ENCODE measurements around the gene SNRPB.

DNA sequence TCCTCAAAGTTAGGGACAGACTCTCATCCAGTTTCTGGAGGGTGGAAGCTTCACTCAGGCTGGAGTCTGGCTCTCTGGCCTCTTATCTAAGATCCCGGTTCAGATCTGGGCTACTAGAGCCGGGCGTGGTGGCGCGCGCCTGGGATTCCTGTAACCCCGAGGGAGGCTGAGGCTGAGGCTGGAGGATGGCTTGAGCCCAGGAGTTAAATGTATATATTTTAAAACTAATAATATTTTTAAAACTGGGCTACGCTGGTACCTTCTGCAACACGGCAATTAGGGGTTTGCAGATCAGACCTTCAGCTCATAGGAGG lies 38.8 kb upstream of the SNRPB start:
- TF ChIP-seq, protein P1, sequence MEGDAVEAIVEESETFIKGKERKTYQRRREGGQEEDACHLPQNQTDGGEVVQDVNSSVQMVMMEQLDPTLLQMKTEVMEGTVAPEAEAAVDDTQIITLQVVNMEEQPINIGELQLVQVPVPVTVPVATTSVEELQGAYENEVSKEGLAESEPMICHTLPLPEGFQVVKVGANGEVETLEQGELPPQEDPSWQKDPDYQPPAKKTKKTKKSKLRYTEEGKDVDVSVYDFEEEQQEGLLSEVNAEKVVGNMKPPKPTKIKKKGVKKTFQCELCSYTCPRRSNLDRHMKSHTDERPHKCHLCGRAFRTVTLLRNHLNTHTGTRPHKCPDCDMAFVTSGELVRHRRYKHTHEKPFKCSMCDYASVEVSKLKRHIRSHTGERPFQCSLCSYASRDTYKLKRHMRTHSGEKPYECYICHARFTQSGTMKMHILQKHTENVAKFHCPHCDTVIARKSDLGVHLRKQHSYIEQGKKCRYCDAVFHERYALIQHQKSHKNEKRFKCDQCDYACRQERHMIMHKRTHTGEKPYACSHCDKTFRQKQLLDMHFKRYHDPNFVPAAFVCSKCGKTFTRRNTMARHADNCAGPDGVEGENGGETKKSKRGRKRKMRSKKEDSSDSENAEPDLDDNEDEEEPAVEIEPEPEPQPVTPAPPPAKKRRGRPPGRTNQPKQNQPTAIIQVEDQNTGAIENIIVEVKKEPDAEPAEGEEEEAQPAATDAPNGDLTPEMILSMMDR (IDR thresholded peaks at IDR 0.05) = no peak
- TF ChIP-seq POLR2AphosphoS5 (IDR thresholded peaks at IDR 0.05; ENCODE audit: low read depth, low read length) (no peak), SIN3A (IDR thresholded peaks at IDR 0.05; ENCODE audit: borderline replicate concordance, insufficient read depth, low read depth, low read length) (no peak), TCF7L2 (IDR thresholded peaks at IDR 0.05; ENCODE audit: low read depth, low read length) (no peak)
- TF ChIP-seq, protein P2, sequence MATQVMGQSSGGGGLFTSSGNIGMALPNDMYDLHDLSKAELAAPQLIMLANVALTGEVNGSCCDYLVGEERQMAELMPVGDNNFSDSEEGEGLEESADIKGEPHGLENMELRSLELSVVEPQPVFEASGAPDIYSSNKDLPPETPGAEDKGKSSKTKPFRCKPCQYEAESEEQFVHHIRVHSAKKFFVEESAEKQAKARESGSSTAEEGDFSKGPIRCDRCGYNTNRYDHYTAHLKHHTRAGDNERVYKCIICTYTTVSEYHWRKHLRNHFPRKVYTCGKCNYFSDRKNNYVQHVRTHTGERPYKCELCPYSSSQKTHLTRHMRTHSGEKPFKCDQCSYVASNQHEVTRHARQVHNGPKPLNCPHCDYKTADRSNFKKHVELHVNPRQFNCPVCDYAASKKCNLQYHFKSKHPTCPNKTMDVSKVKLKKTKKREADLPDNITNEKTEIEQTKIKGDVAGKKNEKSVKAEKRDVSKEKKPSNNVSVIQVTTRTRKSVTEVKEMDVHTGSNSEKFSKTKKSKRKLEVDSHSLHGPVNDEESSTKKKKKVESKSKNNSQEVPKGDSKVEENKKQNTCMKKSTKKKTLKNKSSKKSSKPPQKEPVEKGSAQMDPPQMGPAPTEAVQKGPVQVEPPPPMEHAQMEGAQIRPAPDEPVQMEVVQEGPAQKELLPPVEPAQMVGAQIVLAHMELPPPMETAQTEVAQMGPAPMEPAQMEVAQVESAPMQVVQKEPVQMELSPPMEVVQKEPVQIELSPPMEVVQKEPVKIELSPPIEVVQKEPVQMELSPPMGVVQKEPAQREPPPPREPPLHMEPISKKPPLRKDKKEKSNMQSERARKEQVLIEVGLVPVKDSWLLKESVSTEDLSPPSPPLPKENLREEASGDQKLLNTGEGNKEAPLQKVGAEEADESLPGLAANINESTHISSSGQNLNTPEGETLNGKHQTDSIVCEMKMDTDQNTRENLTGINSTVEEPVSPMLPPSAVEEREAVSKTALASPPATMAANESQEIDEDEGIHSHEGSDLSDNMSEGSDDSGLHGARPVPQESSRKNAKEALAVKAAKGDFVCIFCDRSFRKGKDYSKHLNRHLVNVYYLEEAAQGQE (IDR thresholded peaks at IDR 0.05; ENCODE audit: insufficient read depth in 1 of 2, low read depth in 2 of 2, low read length in 1 of 2) = no peak
